Stimulated activated CD8-positive, alpha-beta memory T cell treated with anti-CD3 and anti-CD28 coated beads, Interleukin-2, amount 100 ng/mL, for 1 hour (primary cell): ENCODE measurements around the gene TOMT.
A peak's percentile ranks its signal among the peaks of the same experiment; 100 is the strongest.

Experiments
- DNase-seq, 2 donors: peaks; one replicate each; pipeline ENCODE4 v3.0.0-alpha.2; 2020; ENCODE audit warnings: low read depth in 2 of 2

TOMT gene

GRCh38 chr11:72105888-72106287, at the start of gene TOMT:
Gene TOMT (plus strand): TSS chr11:72105924. CDS start chr11:72105952, 28 bp downstream.
- DNase-seq = no peak

DNA sequence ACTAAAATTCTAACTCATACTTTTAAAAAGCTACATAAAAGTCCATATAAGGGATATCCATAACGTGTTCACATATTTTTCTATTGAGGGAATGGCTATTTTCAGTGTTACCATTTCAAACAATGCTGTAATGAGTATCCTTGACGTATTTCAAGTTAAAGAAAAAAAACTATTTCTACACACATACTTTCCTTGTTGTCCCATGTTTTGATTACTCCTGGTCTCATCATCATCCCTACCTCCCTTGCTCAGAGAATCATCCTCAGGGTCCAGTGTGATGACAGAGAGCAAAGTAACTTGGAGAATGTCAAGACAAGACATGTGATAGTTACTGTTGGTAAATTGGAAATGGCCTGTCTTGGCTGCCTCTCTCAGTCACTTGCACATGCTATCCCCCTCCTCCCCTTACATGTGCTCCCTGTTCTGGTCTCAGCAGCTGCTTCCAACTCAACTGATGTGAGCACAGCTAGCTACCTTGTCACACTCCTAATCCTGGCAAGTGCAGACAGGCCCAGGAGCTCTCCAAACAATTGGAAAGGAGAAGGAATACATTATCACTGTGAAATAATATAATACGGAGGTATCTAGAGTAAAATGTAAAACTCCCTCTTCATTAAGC, 47.2 kb upstream of the TOMT start:
- no peak for DNase-seq

- DNase-seq = no peak
These were observed 43.9 kb upstream of the TOMT start for GRCh38 chr11:72061739-72062396.

DNA sequence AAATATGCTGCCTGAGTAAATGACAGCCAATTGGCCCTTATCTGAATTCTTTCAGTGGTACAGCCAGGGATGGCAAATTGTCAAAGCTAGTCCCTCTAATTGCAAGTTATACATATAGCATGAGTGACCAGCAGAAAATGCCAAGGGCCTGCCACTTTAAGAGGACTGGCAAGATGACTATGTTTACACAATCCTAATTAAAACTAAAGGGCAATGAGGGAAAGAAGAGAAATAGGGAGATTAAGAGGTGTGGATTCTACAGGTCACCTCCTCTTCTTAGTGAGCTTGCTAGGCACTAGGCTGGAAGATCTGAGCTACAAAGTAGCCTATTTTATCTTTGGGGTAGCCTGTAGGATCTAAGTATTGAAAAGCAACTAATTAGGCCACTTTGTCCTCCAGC, 38.9 kb upstream of the TOMT start:
- DNase-seq = no peak

DNA sequence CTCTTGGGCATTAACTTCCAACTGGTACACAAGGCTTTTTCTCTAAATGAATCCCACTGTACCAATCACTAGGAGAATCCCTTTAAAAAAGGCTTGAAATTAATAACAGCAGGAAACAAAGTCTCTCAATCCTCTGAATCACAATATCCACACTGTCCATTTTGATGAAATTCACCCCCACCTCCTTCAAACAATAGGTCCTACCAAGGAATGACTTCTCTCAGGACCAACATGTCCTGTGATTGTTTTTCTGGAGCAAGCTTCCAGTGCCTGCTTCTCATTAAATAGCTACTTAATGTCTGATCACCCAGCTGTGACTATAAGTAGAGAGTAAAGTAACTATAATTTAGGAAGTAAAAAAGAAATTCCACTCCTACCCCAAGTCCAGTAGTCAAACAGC, 38.5 kb upstream of the TOMT start:
- no peak for DNase-seq

DNA sequence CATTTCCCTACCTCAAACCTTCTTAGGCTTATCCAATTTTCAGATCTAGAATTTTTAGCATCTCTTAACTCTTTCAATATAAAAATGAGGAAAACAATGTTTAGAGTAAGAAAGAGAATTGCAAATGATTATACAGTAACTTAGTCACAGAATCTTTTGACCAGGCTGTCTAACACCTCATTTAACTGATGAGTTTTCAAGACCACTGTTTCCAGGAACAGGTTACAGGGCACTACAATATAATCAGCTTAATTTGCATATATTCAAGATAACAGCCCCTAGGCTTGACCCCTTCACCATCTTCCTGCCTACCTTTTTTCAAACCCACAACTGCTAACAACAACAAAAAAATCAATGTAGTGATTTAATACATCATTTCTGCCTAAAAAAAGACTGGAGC, 38.0 kb upstream of the TOMT start:
- DNase-seq = no peak

DNA sequence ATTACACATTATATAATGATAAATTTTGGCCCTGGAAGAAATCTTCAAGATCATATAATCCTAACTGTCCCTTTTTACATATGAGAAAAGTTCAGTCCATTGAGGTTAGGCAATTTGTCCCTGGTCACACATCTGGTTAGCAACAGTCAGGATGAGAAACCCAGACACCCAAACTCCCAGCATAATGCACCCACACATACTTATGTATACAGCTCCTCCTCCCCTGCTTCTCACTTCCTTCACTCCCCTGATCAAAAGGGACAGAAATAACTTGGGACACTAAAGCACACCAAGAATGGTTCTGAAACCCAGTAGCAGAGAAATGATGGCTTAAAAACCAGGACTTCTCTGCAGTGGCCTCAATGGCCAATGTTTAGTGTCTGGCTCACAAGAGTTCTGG, 36.5 kb upstream of the TOMT start:
- no peak for DNase-seq

DNA sequence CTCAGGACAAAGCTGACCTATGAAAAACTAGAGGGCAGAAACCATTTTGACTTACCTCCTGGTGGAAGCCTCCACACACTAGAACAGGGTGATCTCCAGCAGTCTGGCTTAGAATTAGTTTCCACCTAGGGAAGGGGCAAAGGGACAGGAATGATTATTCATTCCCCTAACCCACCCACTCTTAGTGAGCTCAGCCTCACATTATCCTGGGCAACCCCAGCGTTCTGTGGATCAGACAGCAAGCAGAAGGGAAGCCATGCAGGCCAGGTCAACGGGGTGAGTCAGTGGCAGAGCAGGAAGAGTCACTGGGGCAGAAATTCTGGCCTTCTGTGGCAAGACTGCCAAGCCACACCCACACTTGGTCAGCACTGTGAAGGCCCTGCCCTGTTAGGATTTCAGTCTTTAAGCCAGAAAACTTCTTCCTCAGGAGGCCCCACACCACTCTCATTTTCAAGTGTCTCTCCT, 35.9 kb upstream of the TOMT start:
- DNase-seq = no peak

- DNase-seq = no peak
These were observed 35.2 kb upstream of the TOMT start for GRCh38 chr11:72070491-72070890.

- no peak for DNase-seq
These were observed 33.4 kb upstream of the TOMT start for GRCh38 chr11:72072348-72072747.

DNA sequence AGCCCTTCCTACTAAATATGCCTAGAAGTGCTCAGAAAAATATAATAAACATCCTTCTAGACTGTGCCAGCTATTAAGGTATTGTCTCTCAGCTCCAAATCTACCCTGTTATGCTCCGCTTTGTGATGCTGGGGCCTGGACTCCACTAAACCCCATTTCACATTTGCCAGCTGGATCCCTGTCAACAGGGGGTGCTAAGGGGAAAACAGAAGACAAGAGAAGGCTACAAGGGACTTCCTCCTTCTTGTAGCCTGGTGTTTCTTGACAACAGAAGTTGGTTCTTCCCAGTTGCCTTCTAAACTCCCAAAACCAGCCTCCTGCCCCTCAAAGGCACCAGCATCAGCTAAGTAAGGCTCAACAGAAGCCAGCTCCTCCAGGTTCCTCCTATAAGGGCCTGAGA, 30.6 kb upstream of the TOMT start:
- no peak for DNase-seq

GRCh38 chr11:72075756-72076155, 30.0 kb upstream of the TOMT start:
- DNase-seq = no peak

DNA sequence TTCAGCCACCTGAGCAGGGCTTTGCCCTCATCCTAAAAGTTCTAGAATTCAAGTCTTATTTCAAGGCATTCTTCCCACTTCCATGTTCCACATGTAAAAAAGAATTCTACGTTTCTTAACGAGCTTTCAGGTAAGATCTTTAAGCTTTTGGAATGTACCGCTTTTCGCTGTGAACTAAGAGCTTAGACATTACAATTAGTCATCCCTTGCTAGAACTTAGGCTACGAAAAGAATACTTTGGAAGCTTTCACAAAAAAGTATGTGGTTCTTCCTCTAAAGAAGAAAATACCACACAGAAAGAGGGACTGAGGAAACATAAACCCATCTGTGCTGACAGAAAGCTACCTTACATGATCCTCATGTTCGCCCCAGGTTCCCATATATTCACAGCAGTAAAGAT, 27.2 kb upstream of the TOMT start:
- no peak for DNase-seq

DNA sequence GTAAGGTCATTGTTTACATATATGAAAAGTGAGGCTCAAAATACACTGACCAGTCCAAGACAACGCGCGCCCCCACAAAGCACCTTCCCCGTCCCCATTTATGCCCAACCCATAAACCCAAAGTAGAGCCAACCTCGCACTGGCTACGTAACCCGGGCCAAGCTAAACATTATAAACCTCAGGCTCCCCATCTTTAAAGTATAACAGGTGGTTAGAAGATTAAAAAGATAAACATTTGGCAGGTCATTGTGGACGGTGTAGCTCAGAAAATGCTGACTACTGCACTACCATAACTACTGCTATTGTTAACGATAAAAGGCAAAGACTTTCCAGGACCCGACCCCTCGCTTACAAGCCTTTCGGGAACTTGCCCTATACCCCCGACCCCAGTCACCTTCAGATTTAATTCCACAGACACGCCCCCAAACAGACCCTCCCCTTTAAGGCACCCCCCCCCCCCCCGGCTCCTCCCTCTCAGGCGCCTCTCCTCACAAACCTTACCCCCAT, 25.9 kb upstream of the TOMT start:
- DNase-seq = no peak

DNA sequence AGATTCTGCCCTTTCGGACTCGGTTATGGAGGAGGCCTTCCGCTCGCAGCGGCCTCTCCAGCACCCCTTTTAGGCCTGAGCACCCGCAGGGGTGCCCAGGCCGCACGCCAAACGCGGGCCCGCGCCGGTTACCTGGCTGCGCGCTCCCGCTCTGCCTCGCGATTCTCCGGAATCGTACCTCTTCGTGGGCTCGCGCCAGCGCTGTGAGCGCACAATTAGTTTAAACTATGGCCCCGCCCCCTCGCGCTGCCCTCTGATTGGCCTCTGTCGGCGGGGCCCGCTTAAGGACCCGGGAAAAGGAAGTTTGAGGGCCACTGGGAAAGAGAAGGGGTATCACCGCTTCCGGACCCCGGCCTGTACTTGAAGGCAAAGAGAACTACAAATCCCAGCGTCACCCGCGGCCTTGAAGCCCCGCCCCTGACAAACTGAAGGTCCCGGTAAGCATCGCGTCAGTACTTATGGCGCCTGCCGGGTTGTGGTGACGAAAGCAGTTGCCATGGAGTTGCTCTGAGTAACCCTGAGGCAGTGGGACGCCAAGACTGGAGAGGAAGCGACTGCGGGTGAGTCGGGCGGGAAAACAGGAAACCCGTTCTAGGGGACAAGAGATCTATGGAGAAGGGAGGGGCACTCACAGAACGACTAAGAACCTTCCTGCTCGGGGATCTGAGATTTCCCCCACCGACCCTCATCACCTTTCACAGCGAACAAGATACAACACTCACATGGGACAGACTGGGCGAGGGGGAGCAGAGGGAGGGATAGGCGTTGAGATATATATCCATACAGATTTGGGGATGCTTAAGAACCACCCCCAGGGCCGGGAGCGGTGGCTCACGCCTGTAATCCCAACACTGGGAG, 25.2 kb upstream of the TOMT start, which contains the start of the genes LRRC51 and NUMA1:
Gene LRRC51, plus strand, starts transcription at position 525 of the 858 bp plus-strand sequence. CDS start 8,234 bp downstream, outside the sequence.
Gene NUMA1, minus strand, starts transcription at position 217 of the 858 bp plus-strand sequence. CDS start 44,599 bp downstream, outside the sequence.
- DNase-seq = peak; percentile 96 to 97

- no peak for DNase-seq
These were observed 24.5 kb upstream of the TOMT start for GRCh38 chr11:72081184-72081644.

GRCh38 chr11:72081821-72082453, 23.8 kb upstream of the TOMT start:
- no peak for DNase-seq

DNA sequence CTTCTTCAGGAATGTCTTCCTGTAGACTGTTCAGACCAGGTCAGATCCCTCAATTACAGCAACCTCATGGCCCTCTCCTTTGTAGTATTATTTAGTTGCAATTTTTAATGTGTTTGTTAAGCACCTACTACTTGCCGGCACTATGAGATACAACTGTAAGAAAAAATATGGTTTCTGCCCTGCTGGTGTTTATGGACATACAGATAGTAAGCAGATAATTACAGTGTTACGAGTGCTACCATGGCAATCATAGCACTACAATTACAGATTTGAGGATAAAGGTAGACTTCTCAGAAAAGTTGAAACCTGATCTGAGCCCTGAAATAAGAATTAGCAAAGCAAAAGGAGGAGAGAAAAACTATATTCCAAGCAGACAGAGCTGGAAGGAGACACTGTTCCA, 22.3 kb upstream of the TOMT start:
- no peak for DNase-seq

DNA sequence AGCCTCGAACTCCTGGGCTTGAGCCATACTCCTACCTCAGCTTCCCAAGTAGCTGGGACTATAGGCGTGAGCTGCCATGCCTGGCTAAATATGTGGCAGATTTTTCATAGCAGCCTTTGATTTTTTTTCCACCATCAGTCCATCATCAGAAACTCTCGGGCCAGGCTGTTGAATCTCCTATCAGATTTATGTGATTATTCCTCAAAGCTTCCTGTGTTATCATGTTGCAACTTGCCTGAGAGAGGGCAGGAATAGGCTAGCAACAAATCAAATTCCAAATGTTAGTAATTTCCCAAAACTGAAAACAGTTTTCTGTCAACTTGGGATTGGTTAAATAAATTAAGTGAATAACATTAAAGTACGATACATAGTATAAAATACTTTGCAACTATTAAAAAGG, 21.6 kb upstream of the TOMT start:
- no peak for DNase-seq

GRCh38 chr11:72084965-72085364, 20.8 kb upstream of the TOMT start:
- DNase-seq = no peak

DNA sequence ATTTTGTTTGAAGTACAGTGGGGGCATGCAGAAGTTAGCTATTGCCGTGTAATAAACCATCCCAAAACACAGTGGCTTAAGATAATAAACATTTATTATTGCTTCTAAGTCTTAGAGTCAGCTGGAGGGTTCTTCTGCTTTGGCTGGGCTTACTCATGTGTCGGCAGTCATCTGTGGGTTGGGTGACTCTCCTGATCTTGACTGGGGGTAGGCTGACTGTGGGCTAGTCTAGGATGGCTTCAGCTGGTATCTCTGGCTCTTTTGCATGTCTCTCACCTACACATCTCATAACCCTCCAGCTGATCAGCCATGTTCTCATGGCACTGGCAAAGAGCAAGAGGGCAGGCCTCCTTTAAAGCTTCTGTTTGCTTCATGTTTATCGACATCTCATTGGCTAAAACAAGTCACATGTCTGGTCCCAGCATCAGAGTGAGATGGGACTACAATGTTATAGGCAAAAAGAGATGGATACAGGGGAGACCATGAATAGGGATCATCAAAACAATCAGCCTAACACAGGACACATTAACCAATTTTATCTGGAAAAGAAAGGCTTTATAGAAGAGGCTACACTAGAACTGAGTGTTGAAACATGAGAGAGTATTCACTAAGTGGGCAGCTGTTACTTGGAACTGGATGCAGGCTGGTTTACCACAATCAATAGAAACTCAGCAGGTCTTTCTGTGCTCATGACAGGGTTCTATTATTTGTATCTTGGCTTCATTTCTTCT, 19.9 kb upstream of the TOMT start:
- DNase-seq = no peak
